GM19397 (cell line): ENCODE data around the gene MDM1.

Experiments used
- ATAC-seq: cut with Tn5 transposase; IDR thresholded peaks from one replicate; pipeline ENCODE4 v1.9.1; 2021; ENCODE audit warnings: mild to moderate bottlenecking, moderate library complexity; ENCODE audit not compliant: unreplicated experiment

Gene MDM1

DNA sequence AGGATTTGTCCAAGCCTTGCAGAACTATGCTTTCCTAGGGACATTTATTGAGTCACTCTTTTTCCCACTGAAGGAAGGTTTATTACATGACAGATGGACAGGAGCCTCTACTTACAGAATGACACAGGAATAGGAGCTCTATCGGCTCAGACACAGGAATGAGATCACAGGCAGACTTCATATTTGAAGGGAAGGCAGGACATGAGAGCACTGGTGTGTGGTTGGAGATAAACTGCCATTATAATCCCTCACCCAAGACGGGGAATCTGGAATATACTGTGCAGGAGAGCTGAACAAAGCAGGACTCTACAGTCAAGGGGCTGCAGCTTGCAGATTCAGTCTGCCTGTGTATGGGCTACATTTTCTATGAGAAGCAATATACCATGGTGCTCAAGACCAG is 51.9 kb downstream of the MDM1 start:
- no peak for ATAC-seq

GRCh38 chr12:68279227-68280054 is 52.7 kb downstream of the MDM1 start:
- no peak for ATAC-seq

GRCh38 chr12:68276402-68276930 is 55.7 kb downstream of the MDM1 start:
- ATAC-seq: no peak

DNA sequence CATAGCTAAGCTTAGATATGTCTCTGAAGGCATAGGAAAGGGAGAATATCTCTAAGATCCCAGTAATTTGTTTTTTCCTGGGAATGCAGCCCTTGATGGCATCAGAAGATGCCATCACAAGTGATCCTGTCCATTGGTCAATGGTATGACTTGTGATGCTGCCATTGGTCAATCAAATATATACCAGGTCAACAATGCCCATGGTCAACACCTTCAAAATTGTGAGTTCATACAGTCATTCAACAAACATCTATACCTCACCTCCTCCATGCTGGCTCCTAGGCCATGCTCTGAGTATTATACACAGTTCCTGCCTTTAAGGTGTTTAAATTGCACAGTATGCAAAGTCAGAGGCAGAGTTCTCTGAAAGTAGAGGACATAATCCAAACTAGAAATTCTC is 59.4 kb downstream of the MDM1 start:
- ATAC-seq: no peak

- no peak for ATAC-seq
Observed at GRCh38 chr12:68271346-68271745, 60.8 kb downstream of the MDM1 start.

GRCh38 chr12:68270358-68270757 is 61.8 kb downstream of the MDM1 start:
- no peak for ATAC-seq

GRCh38 chr12:68269779-68270178 is 62.4 kb downstream of the MDM1 start:
- no peak for ATAC-seq

- no peak for ATAC-seq
Observed at GRCh38 chr12:68268967-68269366, 63.2 kb downstream of the MDM1 start.

DNA sequence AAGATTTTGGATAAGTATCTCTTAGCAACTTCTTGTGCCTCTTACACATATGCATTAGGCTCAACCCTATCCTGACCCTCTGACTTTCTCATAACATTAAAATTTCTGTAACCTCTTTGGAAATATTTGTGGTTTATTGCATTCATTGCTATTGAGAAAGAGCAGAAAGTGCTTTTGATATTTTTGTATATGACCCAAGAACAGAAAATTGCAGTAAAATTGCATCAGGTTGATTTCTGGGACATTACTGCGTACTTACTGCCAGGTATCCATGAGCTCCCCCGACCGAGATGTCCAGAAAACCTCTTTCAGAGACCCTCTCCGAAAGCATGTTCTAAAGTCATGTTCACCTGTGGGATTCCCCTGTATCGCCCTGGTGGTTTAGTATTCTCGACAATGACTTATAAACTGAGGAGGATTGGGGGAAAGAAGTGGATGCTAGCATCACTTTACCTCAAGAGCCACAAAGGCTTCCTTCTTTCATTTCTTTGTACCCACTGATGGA is 64.2 kb downstream of the MDM1 start:
- no peak for ATAC-seq

- ATAC-seq: no peak
Observed at GRCh38 chr12:68264857-68265256, 67.3 kb downstream of the MDM1 start.

DNA sequence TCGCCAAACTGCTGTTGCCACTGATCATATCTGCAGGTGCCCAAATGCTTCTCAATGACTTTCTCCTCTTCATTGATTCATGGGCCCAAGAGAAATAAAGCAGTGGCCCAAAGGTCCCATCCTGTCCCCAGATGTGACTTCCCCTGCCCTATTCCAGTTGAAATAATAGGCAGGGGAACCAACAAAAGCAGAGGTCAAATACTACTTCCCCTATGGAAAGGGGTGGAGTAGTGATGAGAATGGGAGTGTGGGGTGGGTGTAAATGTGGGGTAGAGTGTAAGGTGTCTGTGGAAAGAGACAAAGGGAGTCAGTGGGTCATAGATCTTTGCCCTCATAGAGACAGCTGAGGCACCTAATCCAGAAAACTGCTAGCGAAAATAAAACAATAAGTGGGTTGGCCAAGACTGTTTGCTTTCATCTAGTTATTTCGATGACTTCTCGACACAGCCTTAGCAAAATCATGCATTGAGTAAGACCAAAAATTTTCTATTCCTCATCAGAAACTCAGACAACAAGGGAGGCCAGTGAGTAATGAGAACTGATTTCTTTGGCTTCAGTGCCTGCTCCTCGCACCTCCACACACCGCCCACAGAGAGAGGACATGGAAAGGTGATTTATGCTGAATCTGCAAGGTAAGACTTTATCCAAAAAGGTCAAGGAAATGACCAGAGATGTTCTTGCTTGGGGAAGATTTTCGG is 67.9 kb downstream of the MDM1 start:
- no peak for ATAC-seq

GRCh38 chr12:68263366-68263765 is 68.8 kb downstream of the MDM1 start:
- ATAC-seq: no peak

DNA sequence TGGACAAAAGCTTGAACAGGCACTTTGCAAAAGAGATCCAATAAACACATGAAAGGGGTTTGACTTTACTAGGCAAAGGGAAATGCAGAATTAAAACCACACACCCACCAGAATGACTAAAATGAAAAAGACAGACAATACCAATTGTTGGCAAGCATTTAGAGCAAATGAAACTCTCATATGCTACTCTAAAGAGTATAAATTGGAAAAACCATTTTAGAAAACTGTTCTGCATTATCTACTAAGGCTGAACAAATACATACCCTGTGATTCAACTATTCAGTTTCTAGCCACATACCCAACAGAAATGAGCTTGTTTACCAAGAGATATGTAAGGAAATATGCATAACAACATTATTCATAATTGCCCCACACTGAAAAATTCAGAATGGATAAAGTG is 70.3 kb downstream of the MDM1 start:
- no peak for ATAC-seq

DNA sequence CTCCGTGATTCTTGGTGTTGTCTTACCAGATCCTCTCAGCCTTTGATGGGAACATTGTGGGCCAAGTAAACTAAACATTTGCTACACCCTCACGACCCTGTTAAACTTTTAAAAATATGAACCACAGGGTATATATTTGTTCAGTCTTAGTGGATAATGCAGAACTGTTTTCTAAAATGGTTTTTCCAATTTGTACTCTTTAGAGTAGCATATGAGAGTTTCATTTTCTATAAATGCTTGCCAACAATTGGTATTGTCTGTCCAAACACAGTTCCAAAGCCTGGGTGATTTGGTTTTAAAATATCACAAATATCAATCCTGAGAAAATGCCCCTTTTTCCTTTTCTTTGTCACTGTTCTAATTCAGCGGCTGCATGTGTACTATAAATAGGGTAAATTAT is 72.0 kb downstream of the MDM1 start:
- ATAC-seq: no peak

DNA sequence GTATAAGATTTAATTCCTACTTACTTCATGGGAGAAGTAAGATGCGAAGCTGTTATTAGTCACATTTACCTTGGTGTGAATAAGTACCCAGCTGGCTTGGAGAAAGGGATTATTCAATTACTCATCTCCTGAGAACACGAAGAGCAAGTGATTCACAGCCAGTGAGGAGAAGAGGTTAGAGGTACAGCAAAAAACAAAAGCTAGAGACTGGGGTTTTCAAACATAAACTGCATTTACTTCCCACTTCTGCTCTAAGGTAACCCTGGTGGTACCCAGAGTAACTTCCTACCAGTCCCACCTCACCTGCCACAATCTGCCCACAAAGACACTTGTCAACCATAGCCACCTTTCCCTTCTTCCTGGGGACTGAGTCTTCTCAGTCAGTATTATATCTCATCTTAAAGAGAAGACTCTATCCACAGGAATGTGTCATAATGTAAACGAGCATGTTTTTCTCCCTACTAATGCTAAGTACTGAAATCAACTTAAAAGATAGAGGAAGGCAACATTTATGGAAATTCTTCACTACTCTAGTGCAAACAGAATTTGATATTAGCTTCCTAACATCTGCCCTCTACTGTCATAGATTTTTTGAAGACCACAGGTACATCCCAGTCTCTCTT is 72.7 kb downstream of the MDM1 start:
- ATAC-seq: no peak

DNA sequence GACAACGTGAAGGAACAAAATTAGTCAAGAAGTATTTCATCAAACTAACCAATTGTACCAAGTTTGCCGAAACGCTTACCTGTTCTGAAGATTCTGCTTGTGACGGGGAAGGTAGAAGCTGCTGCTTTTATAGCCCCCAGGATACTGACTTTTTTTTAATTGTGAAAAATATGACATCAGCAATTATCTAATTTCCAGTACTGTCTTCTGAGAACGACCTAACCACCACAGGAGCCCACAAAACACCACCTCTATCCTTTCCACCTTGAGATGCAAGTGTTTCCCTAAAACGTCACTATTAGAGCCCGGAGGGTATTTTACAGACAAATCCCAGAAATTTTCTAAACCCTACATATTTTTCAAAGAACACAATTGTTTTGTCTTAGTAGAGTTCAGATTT is 78.7 kb downstream of the MDM1 start, which contains the start of gene IL22:
IL22 (minus strand) TSS at position 101 of the 400 bp plus-strand sequence. CDS start 156 bp downstream, outside the sequence.
- ATAC-seq: no peak

- no peak for ATAC-seq
Observed at GRCh38 chr12:68252077-68252476, 80.1 kb downstream of the MDM1 start.

DNA sequence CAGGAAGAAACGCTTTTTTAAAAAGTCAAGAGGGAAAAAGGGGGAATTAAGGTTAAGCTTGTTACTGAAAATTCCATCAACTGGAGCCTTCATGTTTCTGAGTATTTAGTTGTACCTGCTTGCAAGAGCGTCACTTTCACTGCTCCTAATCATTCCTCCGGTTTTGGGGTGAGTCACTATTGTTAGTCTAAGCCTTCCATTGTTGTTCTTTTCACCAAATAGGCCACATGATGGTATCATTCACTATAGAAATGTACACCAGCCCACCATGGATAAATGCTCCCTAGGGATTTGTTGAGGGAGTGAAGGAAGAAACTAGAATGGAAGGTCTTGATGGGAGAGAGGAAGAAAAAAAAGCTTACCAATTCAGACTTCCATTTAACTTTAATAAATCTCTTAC is 81.7 kb downstream of the MDM1 start:
- no peak for ATAC-seq

DNA sequence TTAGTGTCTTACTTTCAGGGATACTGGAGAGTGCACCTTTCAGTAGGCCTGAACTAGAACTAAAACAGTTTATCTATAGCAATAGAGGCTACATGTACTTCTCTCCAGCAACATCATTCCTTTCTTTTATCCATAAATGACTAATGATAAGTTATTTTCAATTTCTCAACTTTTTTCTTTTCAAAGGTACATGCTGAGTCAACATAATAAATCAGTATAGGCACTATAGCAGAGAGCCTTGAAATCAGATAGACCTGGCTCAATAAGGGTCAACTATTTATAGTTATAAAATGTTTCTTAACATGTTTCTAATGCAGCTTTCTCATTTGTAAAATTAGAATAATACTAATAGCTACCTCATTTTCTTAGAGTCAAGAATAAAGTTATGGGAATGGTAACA is 84.4 kb downstream of the MDM1 start:
- no peak for ATAC-seq

- ATAC-seq: no peak
Observed at GRCh38 chr12:68246350-68246749, 85.8 kb downstream of the MDM1 start.
